Lower leg skin (tissue), 4 donors: ENCODE data around the gene ARPC2. TPM values are rescaled to one million over a fixed set of nuclear protein-coding genes. Genes with fewer than 3 reads are reported as not detected.

Experiments used
- DNase-seq, 2 donors: peaks; one replicate each; pipeline ENCODE4 v3.0.0-alpha.2; 2019; ENCODE audit warnings: low spot score in 2 of 2
- H3K4me3 ChIP-seq: fragments of 200-600 bp; sonication (generic); 2 replicates; pipeline ENCODE4 v1.5.1; 2017; ENCODE audit warnings: mild to moderate bottlenecking, low read depth; ENCODE audit not compliant: poor library complexity, severe bottlenecking
- CTCF ChIP-seq, 3 donors: fragments of 450-650 bp; IDR thresholded peaks; one replicate each; pipeline ENCODE4 v1.5.1; 2016; ENCODE audit warnings: antibody characterized with exemption in 3 of 3, mild to moderate bottlenecking in 3 of 3, moderate library complexity in 2 of 3
- POLR2A ChIP-seq, 2 donors: fragments of 450-650 bp; IDR thresholded peaks; one replicate each; pipeline ENCODE4 v1.6.1; 2016 to 2017; ENCODE audit warnings: antibody characterized with exemption in 2 of 2, mild to moderate bottlenecking in 1 of 2, moderate library complexity in 1 of 2
- WGBS, 2 donors: methylation state at CpG; one replicate each; pipeline ENCODE4 v1.1.5; 2018; 5-methylcytosine and 5-hydroxymethylcytosine counted together
- intact Hi-C: fragments of 100-400 bp; cut with DNase I; formaldehyde crosslinking; loops from one replicate; pipeline ENCODE4 v1.15.0; 2023; ENCODE audit warnings: low total_unique reads
- total RNA-seq, 4 donors: library from RNA; depleted of rRNA; stranded (reverse); fragments of >200 nt; gene quantifications; one replicate each; pipeline ENCODE4 v1.1.0, GENCODE V29; 2016

ARPC2 gene
- total RNA-seq, 4 donors from 2014 or later: 233 to 344 (median 300) TPM

DNA sequence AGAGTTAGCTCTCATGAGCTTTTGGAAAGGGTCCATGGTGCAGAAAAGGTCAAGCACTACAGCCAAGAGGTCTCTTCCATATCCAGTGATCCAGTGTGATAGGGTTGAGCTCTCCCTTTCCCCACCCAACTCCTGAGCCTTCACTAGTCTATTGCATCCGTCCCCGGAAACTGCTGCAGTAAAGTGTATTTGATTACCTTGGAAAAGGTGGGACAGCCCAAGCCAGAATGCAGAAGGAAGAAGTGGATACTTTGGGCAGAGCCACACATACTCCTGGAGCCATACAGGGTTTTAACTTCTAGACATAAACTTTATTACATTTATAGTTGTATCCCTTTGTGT, 56.9 kb downstream of the ARPC2 start:
- intact Hi-C loops: loop anchor here (10.0 kb wide), 1 partner anchor 121 kb away; the partner anchor contains the start of gene CTDSP1
- TF ChIP-seq CTCF (IDR thresholded peaks at IDR 0.05) (no peak), POLR2A (IDR thresholded peaks at IDR 0.05) (no peak)

DNA sequence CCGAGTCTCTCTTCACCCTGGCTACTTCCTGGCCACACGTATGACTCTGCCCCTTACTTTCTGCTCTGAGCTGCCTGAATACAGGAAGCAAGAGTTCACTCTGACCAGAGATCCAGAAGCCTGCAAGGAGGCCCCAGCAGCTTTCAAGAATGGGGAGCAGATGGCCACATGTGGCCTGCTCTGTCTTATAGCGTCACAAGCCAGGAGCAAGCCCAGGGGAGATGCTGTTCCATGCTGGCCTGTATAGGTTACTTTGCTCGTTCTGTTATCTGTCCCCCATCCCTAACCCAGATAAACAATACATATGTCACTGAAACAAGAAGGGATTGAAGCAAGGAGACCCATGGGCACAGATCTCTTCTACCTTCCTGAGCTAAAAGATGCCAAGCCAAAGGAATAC, 57.6 kb downstream of the ARPC2 start:
- TF ChIP-seq POLR2A (IDR thresholded peaks at IDR 0.05) (no peak), CTCF (IDR thresholded peaks at IDR 0.05) (no peak)
- intact Hi-C loops: loop anchor here (10.0 kb wide), 1 partner anchor 120 kb away; the partner anchor contains the start of gene CTDSP1
- DNase-seq: no peak
- H3K4me3 ChIP-seq: no peak overlapping the region
- 71 to 76% methylated on average over 4 of the region's 4 CpGs for WGBS, 2 donors

More for the DNA sequence above, 56.9 kb downstream of the ARPC2 start:
- H3K4me3 ChIP-seq: no peak overlapping the region
- no peak for DNase-seq
- WGBS, 2 donors: 86 to 89% methylated on average over 2 of the region's 2 CpGs

GRCh38 chr2:218275371-218276072, 58.5 kb downstream of the ARPC2 start:
- TF ChIP-seq CTCF (IDR thresholded peaks at IDR 0.05) (no peak), POLR2A (IDR thresholded peaks at IDR 0.05) (no peak)
- WGBS, 2 donors: 76 to 82% methylated on average over 9 of the region's 9 CpGs
- intact Hi-C loops: loop anchor here (10.0 kb wide), 1 partner anchor 119 kb away; the partner anchor contains the start of gene CTDSP1
- DNase-seq: no peak
- H3K4me3 ChIP-seq: no peak overlapping the region

GRCh38 chr2:218276986-218277755, 60.2 kb downstream of the ARPC2 start:
- intact Hi-C loops: loop anchor here (10.0 kb wide), 1 partner anchor 118 kb away; the partner anchor contains the start of gene CTDSP1
- whole genome bisulfite sequencing, 2 donors: 77 to 78% methylated on average over 12 of the region's 12 CpGs
- DNase-seq: no peak
- TF ChIP-seq POLR2A (IDR thresholded peaks at IDR 0.05) (no peak), CTCF (IDR thresholded peaks at IDR 0.05) (no peak)
- H3K4me3 ChIP-seq: no peak overlapping the region

DNA sequence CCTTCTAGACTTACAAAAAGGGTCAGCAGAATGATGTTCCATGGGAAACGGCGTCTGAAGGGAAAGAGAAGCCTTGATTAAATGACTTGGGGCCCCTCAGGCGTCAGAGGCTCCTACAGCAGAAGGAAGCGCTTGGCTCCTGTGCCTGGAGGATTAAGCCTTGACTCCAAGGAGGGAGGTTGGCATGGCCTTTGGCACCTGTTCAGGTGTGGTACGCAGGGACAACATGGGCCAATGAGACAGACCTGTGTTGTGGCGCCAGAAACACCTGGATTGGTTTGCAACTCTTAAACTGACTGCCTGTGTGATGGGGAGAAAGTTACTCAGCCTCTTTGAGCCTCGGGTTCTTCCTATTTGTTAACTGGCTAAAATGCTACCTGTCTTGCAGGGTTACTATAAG, 60.9 kb downstream of the ARPC2 start:
- H3K4me3 ChIP-seq: no peak overlapping the region
- 63 to 72% methylated on average over 7 of the region's 7 CpGs for WGBS, 2 donors
- intact Hi-C loops: loop anchor here (10.0 kb wide), 1 partner anchor 117 kb away; the partner anchor contains the start of gene CTDSP1
- TF ChIP-seq CTCF (IDR thresholded peaks at IDR 0.05) (no peak), POLR2A (IDR thresholded peaks at IDR 0.05) (no peak)
- DNase-seq: no peak
